GM21529 (cell line): Measurements from ENCODE around the gene SLF2.
A peak's percentile ranks its signal among the peaks of the same experiment; 100 is the strongest.

Experiments
- ATAC-seq: cut with Tn5 transposase; IDR thresholded peaks from one replicate; pipeline ENCODE4 v1.9.1; 2021; ENCODE audit not compliant: unreplicated experiment

SLF2 gene

GRCh38 chr10:100978121-100978900 is 65.5 kb downstream of the SLF2 start:
- no peak for ATAC-seq

DNA sequence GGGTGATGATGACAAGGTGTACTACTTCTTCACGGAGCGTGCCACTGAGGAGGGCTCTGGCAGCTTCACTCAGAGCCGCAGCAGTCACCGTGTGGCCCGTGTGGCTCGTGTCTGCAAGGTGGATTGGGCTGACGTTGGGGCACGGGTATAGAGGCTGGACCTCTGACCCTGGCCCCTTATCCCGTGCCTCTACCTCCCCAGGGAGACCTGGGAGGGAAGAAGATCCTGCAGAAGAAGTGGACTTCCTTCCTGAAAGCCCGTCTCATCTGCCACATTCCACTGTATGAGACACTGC is 66.1 kb downstream of the SLF2 start:
- no peak for ATAC-seq

GRCh38 chr10:100979791-100980272 is 67.1 kb downstream of the SLF2 start:
- ATAC-seq, result no peak

DNA sequence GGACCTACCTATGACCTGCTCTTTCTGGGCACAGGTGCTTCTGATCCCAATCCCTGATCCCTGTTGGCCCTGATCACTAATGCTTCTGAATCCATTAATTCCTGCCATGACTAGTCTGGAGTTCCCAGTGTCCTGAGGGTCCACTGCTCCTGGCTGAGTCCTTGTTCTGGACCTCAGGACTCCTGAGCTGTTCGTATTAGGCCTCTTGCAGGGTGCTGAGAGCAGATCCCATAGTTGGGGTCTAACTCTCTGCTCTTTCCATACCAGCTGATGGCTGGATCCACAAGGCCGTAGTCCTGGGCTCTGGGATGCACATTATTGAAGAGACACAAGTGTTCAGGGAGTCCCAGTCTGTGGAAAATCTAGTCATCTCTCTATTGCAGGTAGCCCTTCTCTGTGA is 67.5 kb downstream of the SLF2 start:
- no peak for ATAC-seq

DNA sequence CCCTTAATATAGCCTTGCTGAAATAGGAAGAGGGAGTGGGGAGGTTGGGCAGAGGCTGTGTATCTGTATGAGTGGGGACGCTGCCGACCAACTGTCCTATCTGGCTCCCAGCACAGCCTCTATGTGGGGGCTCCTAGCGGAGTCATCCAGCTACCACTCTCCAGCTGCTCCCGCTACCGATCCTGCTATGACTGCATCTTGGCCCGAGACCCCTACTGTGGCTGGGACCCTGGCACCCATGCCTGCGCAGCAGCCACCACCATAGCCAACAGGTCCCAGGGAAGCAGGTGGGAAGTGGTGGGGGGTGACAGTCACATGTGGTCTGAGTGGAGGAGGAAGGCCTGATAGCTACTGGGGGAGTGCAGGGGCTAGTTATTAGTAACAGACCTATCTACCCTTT is 67.9 kb downstream of the SLF2 start:
- ATAC-seq, result no peak

DNA sequence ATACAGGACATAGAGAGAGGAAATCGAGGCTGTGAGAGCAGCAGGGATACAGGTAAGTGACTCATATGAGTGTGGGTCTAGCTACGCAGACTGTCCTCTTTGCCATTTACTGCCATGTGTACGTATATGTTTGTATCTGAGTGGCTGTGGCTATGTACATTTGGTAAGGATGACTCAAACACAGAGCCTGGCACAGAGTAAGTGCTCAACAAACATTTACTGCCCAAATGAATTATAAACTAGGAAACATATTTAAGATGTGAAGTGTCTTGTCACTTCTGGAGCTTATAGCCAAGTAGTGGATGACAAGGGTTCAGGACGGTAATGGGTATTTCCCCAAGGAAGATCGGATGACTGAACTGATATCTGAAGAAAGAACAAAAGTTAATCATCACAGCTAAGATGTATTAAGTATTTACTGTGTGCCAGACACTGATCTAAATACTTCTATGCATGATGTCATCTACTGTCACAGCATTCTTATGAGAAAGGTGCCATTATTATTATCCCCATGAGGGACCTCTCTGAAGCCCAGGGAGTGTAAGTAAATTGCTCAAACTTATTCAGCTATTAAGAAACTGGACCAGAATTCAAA is 68.5 kb downstream of the SLF2 start:
- ATAC-seq, result no peak

- no peak for ATAC-seq
These were observed 70.4 kb downstream of the SLF2 start for GRCh38 chr10:100982916-100983830.

DNA sequence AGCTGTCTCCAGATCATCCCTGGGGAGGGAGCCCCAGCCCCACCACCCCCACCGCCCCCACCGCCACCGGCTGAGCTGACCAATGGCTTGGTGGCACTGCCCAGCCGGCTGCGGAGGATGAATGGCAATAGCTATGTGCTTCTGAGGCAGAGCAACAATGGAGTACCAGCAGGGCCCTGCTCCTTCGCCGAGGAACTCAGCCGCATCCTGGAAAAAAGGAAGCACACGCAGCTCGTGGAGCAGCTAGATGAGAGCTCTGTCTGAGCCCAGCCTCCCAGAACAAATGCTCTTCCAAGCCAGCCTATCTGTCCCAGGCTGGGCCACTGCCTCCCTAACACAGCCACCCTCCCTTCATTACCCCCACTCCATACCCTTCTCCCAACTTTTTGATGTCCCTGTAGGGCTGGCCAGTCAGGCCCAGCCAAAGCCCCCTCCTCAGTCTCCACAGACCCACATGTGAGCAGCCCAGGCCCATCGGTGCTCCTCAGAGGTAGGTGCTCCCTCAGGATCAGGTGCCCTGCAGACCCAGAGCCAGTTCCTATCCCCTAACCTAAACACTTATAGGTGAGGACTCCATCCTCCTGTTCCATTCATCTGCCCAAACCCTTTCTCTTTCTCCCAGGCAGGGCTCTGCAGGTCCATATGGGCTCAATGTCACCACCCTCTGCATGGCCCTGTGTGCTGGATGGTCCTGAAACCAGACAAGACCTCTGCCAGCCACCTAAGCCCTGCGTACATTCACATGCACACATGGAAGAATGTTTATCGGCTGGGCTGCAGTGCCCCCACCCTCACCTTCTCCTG is 71.3 kb downstream of the SLF2 start:
- ATAC-seq, result no peak

DNA sequence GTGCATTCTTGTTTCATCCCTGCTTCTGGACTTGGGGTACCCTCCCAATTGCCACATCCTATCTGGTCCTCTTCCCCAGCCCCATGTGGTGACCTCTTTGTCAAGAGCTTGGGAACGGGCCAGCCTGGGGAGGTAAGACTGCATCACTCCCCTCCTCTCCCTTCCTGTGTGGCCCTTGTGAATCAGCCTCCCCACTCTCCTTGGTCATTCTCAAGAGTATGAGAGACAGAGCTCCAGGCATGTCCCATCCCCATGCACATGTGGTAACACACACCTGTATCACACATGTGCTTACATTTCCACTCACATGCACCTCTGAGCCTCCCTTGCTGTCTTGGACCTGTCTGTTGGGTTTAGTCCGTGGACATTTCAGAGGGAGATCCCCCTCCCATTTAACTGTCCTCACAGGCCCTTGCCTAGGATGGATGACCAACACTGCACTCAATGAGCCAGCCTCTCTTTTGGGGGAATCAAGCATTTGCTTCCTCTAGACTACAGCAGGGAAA is 72.0 kb downstream of the SLF2 start:
- no peak for ATAC-seq

DNA sequence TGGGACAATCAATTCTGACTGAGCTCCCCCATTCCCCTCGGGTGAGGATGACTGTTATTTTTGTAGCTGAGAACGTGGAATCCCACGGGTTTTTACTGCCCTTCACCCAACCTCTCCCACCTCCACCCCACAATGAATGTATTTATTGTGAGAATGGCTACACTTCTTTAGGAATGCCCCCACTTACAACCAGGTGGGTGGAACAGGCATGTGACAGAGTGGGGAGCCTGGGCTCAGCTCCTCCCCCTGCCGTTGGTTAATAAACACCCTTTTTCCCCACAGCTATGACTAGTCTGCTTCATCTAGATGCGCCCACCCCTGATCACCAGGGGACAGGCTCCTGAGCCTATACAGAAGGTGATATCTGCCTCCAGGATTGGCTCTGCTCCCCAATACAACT is 72.6 kb downstream of the SLF2 start:
- ATAC-seq, result no peak

- ATAC-seq, result no peak
These were observed 73.8 kb downstream of the SLF2 start for GRCh38 chr10:100986623-100986951.

DNA sequence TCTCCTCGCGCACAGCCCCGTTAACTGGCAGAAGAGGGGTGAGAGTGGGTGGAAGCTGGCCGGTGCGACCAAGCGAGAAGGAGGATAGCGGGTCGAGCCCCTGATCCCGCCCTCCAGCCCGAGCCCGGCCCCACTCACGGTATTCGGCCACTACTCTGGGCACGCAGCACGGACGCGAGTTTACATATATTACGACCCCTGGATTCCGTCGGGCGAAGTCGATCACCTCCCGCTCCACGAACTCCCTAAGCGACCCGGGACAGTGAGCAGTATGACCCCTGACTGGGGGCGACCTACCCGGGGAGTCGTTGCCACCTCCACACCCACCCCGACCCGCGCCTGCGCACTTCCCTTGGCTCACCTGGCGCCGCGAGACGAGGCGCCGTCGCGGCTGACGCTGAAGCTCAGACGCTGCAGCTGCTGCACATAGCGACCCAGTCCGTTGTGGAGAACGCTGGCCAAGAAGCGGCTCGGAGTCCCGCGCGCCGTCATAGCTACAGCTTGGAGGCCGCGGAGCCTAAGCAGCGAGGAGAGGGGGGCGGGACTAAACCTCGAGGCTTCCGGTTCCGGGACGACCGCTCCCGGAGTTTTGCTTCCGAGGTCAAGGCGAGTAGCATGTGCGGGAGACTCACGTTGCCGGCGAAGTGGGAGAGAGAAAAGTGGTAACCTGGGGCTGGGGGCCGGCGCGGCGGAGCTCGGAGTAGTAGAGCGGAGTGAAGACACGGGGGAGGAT is 74.4 kb downstream of the SLF2 start, which contains the start of the genes MRPL43 and TWNK:
Gene MRPL43 (minus strand): TSS at position 546 of the 733 bp plus-strand sequence. CDS start 54 bp downstream, at position 492.
Gene TWNK (plus strand): TSS at position 592 of the 733 bp plus-strand sequence. CDS start 668 bp downstream, outside the sequence.
- ATAC-seq, result peak; percentile 91

GRCh38 chr10:100987685-100988049 is 74.9 kb downstream of the SLF2 start:
- ATAC-seq, result no peak

GRCh38 chr10:100988166-100988565 is 75.4 kb downstream of the SLF2 start:
- ATAC-seq, result no peak

- no peak for ATAC-seq
These were observed 76.3 kb downstream of the SLF2 start for GRCh38 chr10:100989088-100989487.

DNA sequence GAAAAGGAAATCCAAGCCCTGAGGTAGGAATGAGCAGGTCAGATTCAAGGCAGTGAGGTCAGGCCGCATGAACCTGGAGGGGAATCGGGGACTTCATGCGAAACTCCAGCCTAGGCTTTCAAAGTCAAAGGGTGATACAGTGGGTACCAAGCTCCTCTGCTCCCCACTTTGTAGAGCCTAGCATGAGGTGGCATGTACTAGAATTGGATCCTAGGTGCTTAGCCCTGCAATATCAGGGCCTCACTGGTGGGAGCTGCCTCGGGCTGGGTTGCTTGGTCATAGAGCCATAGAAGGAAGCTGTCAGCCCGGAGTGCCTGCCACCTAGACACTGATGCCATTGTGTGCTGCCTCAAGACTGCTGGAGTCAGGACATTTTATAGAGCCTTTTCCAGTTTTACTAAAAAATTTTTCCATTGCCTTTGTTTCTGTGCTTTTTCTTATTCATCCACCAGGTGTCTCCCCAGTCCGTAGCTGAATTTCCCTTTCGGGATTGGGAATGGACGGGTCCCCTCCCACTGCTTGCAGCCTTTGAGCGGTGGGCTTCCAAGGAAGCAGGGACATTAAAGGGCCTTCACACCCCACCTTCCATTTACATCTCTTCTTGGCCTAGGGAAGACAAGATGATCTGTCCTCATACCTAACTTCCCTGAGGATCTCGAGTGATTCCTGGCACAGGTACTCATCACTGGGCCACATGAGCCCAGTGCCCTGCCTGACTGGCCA is 81.4 kb downstream of the SLF2 start:
- ATAC-seq, result no peak

DNA sequence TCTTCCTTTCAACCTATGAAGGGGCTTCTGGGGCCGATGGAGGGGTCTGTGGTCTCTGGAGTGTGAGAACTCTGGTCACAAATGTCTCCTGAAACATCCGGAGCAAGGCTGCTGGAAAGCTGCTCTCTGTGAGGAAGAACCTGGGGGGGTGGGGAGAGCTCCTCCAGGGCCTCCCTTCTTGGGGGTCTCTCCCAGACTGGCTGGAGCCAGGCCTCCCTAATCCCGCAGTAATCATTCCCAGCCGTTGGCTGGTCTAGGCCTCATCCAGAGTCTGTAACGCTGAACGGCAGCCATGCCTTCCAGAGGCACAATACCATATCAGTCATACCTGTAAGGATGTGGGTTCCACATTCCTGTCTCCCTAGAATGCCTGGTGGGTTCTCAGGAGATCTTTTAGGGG is 82.4 kb downstream of the SLF2 start:
- no peak for ATAC-seq

DNA sequence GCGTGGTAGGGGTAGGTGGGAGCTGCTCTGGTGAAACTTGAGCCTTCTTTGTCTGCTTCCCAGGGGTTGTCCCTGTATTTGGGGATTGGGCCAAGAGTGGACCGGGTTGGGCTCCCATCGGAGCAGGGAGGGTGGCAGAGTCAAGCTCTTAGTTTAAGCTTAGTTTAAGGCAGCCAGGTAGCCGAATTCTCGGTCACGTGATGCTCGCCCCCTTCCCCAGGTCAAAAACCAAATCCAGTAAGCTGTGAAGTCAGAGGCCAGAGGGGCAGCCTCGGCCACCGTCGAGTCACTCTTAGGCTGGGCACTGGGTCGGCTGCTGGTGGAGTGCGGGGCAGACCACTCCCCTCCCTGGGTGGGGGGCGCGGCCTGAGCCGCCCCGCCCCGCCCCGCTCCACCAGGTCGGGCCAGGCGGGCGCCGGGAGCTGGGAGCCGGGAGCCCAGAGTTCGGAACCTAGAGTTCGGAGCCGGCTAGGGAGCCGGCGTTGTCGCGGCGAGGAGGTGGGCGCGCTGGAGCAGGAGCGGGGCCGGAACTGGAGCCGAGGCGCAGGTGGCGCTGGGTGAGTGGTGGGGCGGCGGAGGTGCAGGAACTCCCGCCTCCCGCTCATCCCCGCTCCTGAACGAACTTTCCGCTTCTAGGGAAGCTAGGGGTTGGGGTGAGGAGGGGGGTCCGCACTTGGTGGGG is 84.1 kb downstream of the SLF2 start:
- peak; percentile 25 for ATAC-seq
